OCI-LY7 (cell line): ENCODE measurements around the gene TGFBR2.

ENCODE experiments used
- CTCF ChIP-seq: fragments of 200-600 bp; sonication (generic); conservative IDR thresholded peaks from 2 replicates; pipeline ENCODE4 v1.5.1; 2014; ENCODE audit warnings: mild to moderate bottlenecking, antibody characterized with exemption, low read length, moderate library complexity, mixed read lengths
- EZH2phosphoT487 ChIP-seq: fragments of 200-600 bp; sonication (generic); IDR thresholded peaks from 2 replicates; pipeline ENCODE4 v1.6.1; 2018; ENCODE audit warnings: low read depth, borderline replicate concordance, mild to moderate bottlenecking, mixed run types, antibody characterized with exemption, low read length, moderate library complexity, mixed read lengths

DNA sequence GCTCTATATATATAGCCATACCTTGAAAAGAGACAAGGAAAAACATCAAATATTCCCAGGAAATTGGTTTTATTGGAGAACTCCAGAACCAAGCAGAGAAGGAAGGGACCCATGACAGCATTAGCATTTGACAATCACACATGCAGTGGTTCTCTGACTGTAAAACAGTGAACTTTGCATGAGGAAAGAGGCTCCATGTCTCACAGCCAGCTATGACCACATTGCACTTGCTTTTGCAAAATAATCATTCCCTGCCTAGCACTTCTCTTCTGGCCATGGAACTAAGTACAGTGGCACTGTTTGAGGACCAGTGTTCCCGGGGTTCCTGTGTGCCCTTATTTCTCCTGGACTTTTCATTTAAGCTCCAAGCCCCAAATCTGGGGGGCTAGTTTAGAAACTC is 85.5 kb downstream of the TGFBR2 start:
- no peak for TF ChIP-seq CTCF
- no peak for TF ChIP-seq EZH2phosphoT487
